ENCODE data around the gene PPARD.

- TF ChIP-seq POLR2A (IDR thresholded peaks at IDR 0.05; ENCODE audit: low read depth, low read length) (no peak), POLR2AphosphoS5 (IDR thresholded peaks at IDR 0.05; ENCODE audit: low read depth, low read length) (no peak), PAX5 (IDR thresholded peaks at IDR 0.05; ENCODE audit: insufficient read depth, low read length, severe bottlenecking) (no peak)
Measured at GRCh38 chr6:35312807-35313206, 29.6 kb upstream of the PPARD start.
